GM12878 (cell line): ENCODE measurements around the gene LSP1. TPM values are rescaled to one million over a fixed set of nuclear protein-coding genes. Genes with fewer than 3 reads are reported as not detected.
A peak's percentile ranks its signal among the peaks of the same experiment; 100 is the strongest.

Source experiments
- ATAC-seq: fragments of 200-7000 bp; cut with Tn5 transposase; 3 replicates; pipeline ENCODE4 v1.9.1; 2020; ENCODE audit warnings: mild to moderate bottlenecking, moderate library complexity
- BruUV-seq: library from RNA; stranded (reverse); fragments of 400-500 nt; replicated peaks from 2 replicates; lab custom pipeline; 2021; lab: Mats Ljungman, UMichigan
- CTCF ChIA-PET: fragments of 300-600 bp; sonication (Branson Sonifier 250); formaldehyde crosslinking; extraction: SDS; loops from one replicate; lab custom pipeline; 2021; ENCODE audit warnings: inconsistent platforms; lab: Yijun Ruan, JAX
- POLR2A ChIA-PET: fragments of 350-600 bp; formaldehyde crosslinking; extraction: SDS; loops from one replicate; lab custom pipeline; 2021; ENCODE audit warnings: inconsistent platforms; lab: Charles Lee
- RAD21 ChIA-PET: fragments of 300-600 bp; sonication (Branson Sonifier 250); formaldehyde crosslinking; loops from one replicate; lab custom pipeline; 2023; ENCODE audit warnings: antibody characterized with exemption; ENCODE audit not compliant: unreplicated experiment; lab: Charles Lee
- SMC1A ChIA-PET: fragments of 300-600 bp; sonication (Branson Sonifier 250); formaldehyde crosslinking; loops from one replicate; lab custom pipeline; 2023; ENCODE audit not compliant: unreplicated experiment, uncharacterized antibody; lab: Charles Lee
- DNase-seq: peaks from one replicate; pipeline ENCODE4 v3.0.0-alpha.2; 2011; ENCODE audit warnings: low read depth, low spot score
- FAIRE-seq: peaks from 3 replicates; lab custom pipeline; 2011; peaks lifted over from hg19 to GRCh38; lab: Jason Lieb, UNC
- H2AFZ ChIP-seq: 2 replicates; pipeline ENCODE4 v1.6.0; 2011; ENCODE audit warnings: low read depth, low read length, control low read depth; ENCODE audit not compliant: control insufficient read depth
- H3K27ac ChIP-seq: 2 replicates; pipeline ENCODE4 v1.5.1; 2011; ENCODE audit warnings: control low read depth; ENCODE audit not compliant: control insufficient read depth, insufficient read depth
- H3K27me3 ChIP-seq, 2 experiments: replicated peaks in 1 of 2; 2 replicates each; pipeline versions ENCODE4 v1.6.0 to v1.6.1; 2011; ENCODE audit warnings: low read length in 1 of 2; ENCODE audit not compliant: control insufficient read depth in 2 of 2, insufficient read depth in 2 of 2
- H3K36me3 ChIP-seq, 2 experiments: 2 replicates each; pipeline ENCODE4 v1.5.1; 2011; ENCODE audit warnings: low read length in 1 of 2; ENCODE audit not compliant: control insufficient read depth in 2 of 2, insufficient read depth in 2 of 2
- H3K4me1 ChIP-seq: 2 replicates; pipeline ENCODE4 v1.6.1; 2011; ENCODE audit warnings: mild to moderate bottlenecking, low read length, moderate library complexity, mixed read lengths; ENCODE audit not compliant: control insufficient read depth, insufficient read depth
- H3K4me2 ChIP-seq: 2 replicates; pipeline ENCODE4 v1.6.0; 2011; ENCODE audit warnings: control low read depth; ENCODE audit not compliant: control insufficient read depth, insufficient read depth
- H3K4me3 ChIP-seq: fragments of 200-600 bp; sonication (generic); 2 replicates; pipeline ENCODE4 v1.5.1; 2016
- H3K79me2 ChIP-seq: 2 replicates; pipeline ENCODE4 v1.6.0; 2011; ENCODE audit warnings: low read length; ENCODE audit not compliant: control insufficient read depth, insufficient read depth
- H3K9ac ChIP-seq: 2 replicates; pipeline ENCODE4 v1.8.0; 2011; ENCODE audit warnings: low read length, control low read depth, mixed read lengths; ENCODE audit not compliant: control insufficient read depth, insufficient read depth
- H3K9me3 ChIP-seq: replicated peaks from 3 replicates; pipeline ENCODE4 v1.5.1; 2011; ENCODE audit warnings: mild to moderate bottlenecking, low read length; ENCODE audit not compliant: control insufficient read depth, insufficient read depth
- H4K20me1 ChIP-seq: 2 replicates; pipeline ENCODE4 v1.6.0; 2011; ENCODE audit not compliant: control insufficient read depth, insufficient read depth
- BHLHE40 ChIP-seq, 2 experiments: fragments of 450-650 bp in 1 of 2; IDR thresholded peaks; 2 replicates each; pipeline ENCODE4 v1.6.1; 2011 to 2017; ENCODE audit warnings: low read depth in 2 of 2, borderline replicate concordance in 1 of 2, improper control_type of control experiment in 1 of 2, low read length in 1 of 2, mild to moderate bottlenecking in 1 of 2
- EP300 ChIP-seq, 2 experiments: fragments of 150-350 bp in 1 of 2; IDR thresholded peaks; 2 replicates each; pipeline ENCODE4 v1.6.1; 2011 to 2012; ENCODE audit warnings: low read depth in 2 of 2, low read length in 2 of 2, borderline replicate concordance in 1 of 2, improper control_type of control experiment in 1 of 2, inconsistent platforms in 1 of 2; ENCODE audit not compliant: control insufficient read depth in 1 of 2
- HDGF ChIP-seq: fragments of 450-650 bp; IDR thresholded peaks from 2 replicates; pipeline ENCODE4 v1.6.1; 2016; ENCODE audit warnings: antibody characterized with exemption
- IKZF1 ChIP-seq: fragments of 450-650 bp; conservative IDR thresholded peaks from 2 replicates; pipeline ENCODE4 v1.6.1; 2017; ENCODE audit warnings: antibody characterized with exemption, mild to moderate bottlenecking
- IRF3 ChIP-seq: fragments of 450-650 bp; IDR thresholded peaks from 2 replicates; pipeline ENCODE4 v1.6.1; 2014; ENCODE audit warnings: mild to moderate bottlenecking
- MEF2B ChIP-seq: fragments of 450-650 bp; IDR thresholded peaks from 2 replicates; pipeline ENCODE4 v1.6.1; 2018; ENCODE audit warnings: mild to moderate bottlenecking, moderate library complexity; ENCODE audit not compliant: partially characterized antibody, poor library complexity, severe bottlenecking
- NKRF ChIP-seq: fragments of 450-650 bp; conservative IDR thresholded peaks from 2 replicates; pipeline ENCODE4 v1.6.1; 2017; ENCODE audit warnings: mild to moderate bottlenecking, moderate library complexity
- NR2C1 ChIP-seq: fragments of 450-650 bp; IDR thresholded peaks from 2 replicates; pipeline ENCODE4 v1.6.1; 2017; ENCODE audit warnings: antibody characterized with exemption, mild to moderate bottlenecking, moderate library complexity
- NR2F1 ChIP-seq: fragments of 450-650 bp; conservative IDR thresholded peaks from 2 replicates; pipeline ENCODE4 v1.6.1; 2017; ENCODE audit warnings: mild to moderate bottlenecking
- PAX5 ChIP-seq: IDR thresholded peaks from 2 replicates; pipeline ENCODE4 v1.6.1; 2011; ENCODE audit warnings: low read depth, low read length, borderline replicate concordance
- PML ChIP-seq: IDR thresholded peaks from 2 replicates; pipeline ENCODE4 v1.6.1; 2012; ENCODE audit warnings: low read length, inconsistent platforms
- POLR2A ChIP-seq: IDR thresholded peaks from 2 replicates; pipeline ENCODE4 v1.6.1; 2011; ENCODE audit warnings: low read depth, mild to moderate bottlenecking, low read length
- RFX5 ChIP-seq: IDR thresholded peaks from 2 replicates; pipeline ENCODE4 v1.6.1; 2011; ENCODE audit warnings: low read depth, low read length, improper control_type of control experiment
- RUNX3 ChIP-seq: IDR thresholded peaks from 2 replicates; pipeline ENCODE4 v1.6.1; 2012; ENCODE audit warnings: low read length, inconsistent platforms
- SUPT20H ChIP-seq: IDR thresholded peaks from 2 replicates; pipeline ENCODE4 v1.6.1; 2011; ENCODE audit warnings: low read depth, mild to moderate bottlenecking, low read length, moderate library complexity, borderline replicate concordance; ENCODE audit not compliant: control insufficient read depth
- ZZZ3 ChIP-seq: IDR thresholded peaks from 2 replicates; pipeline ENCODE4 v1.6.1; 2011; ENCODE audit warnings: low read depth; ENCODE audit not compliant: control insufficient read depth, insufficient read length
- WGBS: methylation state at CpG from one replicate; pipeline ENCODE4 v1.1.6; 2016; ENCODE audit warnings: low lambda C conversion rate; ENCODE audit not compliant: insufficient replicate concordance, insufficient coverage; ENCODE audit errors: missing lambda C conversion rate; 5-methylcytosine and 5-hydroxymethylcytosine counted together
- in situ Hi-C: fragments of 300-500 bp; cut with MboI; formaldehyde crosslinking; loops from 9 replicates; pipeline ENCODE4 v1.14.3; 2018; ENCODE audit warnings: mixed read lengths
- intact Hi-C: fragments of 100-400 bp; cut with micrococcal nuclease; formaldehyde crosslinking; loops from one replicate; pipeline ENCODE4 v1.14.2; 2022; ENCODE audit not compliant: unreplicated experiment
- polyA plus RNA-seq, 11 experiments: library from polyadenylated mRNA; depleted of rRNA in 4 of 11; unstranded in 6 of 11; stranded (reverse) in 5 of 11; fragments of >200 nt; fragmentation: Nextera tagmentation in 4 of 11; fragmentation: Illumina TruSeq in 1 of 11; extraction: Ambion mirVana in 4 of 11; extraction: Trizol in 1 of 11; gene quantifications; 1 replicate in 1 of 11; 2 replicates in 10 of 11; pipeline versions ENCODE4 v1.2.1 to v1.2.3, GENCODE V29; 2011 to 2016; ENCODE audit warnings: inconsistent platforms in 2 of 11, missing spikeins in 2 of 11, low read depth in 1 of 11
- total RNA-seq, 4 experiments: library from RNA; depleted of rRNA in 3 of 4; stranded (reverse); fragments of >200 nt in 3 of 4; fragmentation: Illumina TruSeq in 1 of 4; extraction: Trizol in 1 of 4; gene quantifications; 2 replicates each; pipeline versions ENCODE4 v1.2.1 to v1.2.3, GENCODE V29; 2013 to 2021

LSP1 gene
- total and polyA plus RNA-seq, 10 of the 15 experiments (the other 5 are each of a cell fraction or from before 2014, with no cell fraction given) = 19.2 to 488 (median 369) TPM

GRCh38 chr11:1916986-1917522 lies 64.2 kb downstream of the LSP1 start (continued):
- no peak for TF ChIP-seq NKRF

- ChIA-PET RAD21 (no interaction called here), SMC1A (interaction anchor here (0.9 to 1.2 kb wide), 2 partner anchors 79 to 84 kb away, joined by 3 to 4 read pairs; partner anchors contain the start of gene TNNI2), POLR2A (no interaction called here), CTCF (interaction anchor here (0.6 to 2.0 kb wide), 2 partner anchors 36 to 39 kb away, joined by 4 to 10 read pairs; no protein-coding TSS in a partner anchor)
- no peaks in the 10 kb centered on the region for H3K4me1 ChIP-seq
- no peaks in the 10 kb centered on the region; the same call in 2 of the 3 replicates for H3K9me3 ChIP-seq
- H3K79me2 ChIP-seq = no peaks in the 10 kb centered on the region
- no peak overlapping the region for H2AFZ ChIP-seq
- DNase-seq (no peak), FAIRE-seq (no peak), ATAC-seq (peak; percentile 64)
- 37% methylated on average over 30 of the region's 34 CpGs for WGBS
- intact Hi-C loops = loop anchor here (2.0 kb wide), 1 partner anchor 79 kb away; the partner anchor contains the start of gene TNNI2
- H3K4me3 ChIP-seq = no peak overlapping the region
- H3K9ac ChIP-seq = no peak overlapping the region
- no peaks in the 10 kb centered on the region for H3K27me3 ChIP-seq
- no peaks in the 10 kb centered on the region for H4K20me1 ChIP-seq
- in situ Hi-C loops = loop anchor here (5.0 kb wide), 1 partner anchor 35 kb away; no protein-coding TSS in a partner anchor
- no TSS peak for BruUV-seq
- H3K27ac ChIP-seq = no peak overlapping the region
- no peak overlapping the region for H3K4me2 ChIP-seq
- no peaks in the 10 kb centered on the region for H3K36me3 ChIP-seq
- TF ChIP-seq SUPT20H (no peak), HDGF (no peak), RUNX3 (no peak), MEF2B (no peak), ZZZ3 (no peak), PML (peak; percentile 25; the same call in 1 of the 2 replicates), NR2F1 (0 out of 2 replicates have a peak, but pooled peaks have one; percentile 24), IRF3 (no peak), RFX5 (no peak), IKZF1 (no peak), PAX5 (no peak), NR2C1 (no peak), EP300 (IDR thresholded peaks at IDR 0.05; ENCODE audit: borderline replicate concordance in 1 of 2, control insufficient read depth in 1 of 2, low read depth in 2 of 2, low read length in 2 of 2) (no peak), BHLHE40 (IDR thresholded peaks at IDR 0.05; ENCODE audit: borderline replicate concordance in 1 of 2, low read depth in 2 of 2, low read length in 1 of 2) (0 out of 4 replicates have a peak, but pooled peaks of 1 of the 2 experiments have one; percentile 34), POLR2A (peak; percentile 54; the same call in 1 of the 2 replicates)
Observed at GRCh38 chr11:1917523-1918435, 64.9 kb downstream of the LSP1 start.
